Activated CD4-positive, alpha-beta T cell treated with anti-CD3 and anti-CD28 coated beads, Interleukin-2, amount 50 U/mL, for 1 hour (primary cell): ENCODE measurements around the gene HOGA1.
"Not testable (repeated sequence)": the region's sequence is repeated elsewhere in the genome, so short reads cannot be mapped to it uniquely, and the experiment has no call there.

Source experiments
- DNase-seq: peaks from one replicate; pipeline ENCODE4 v3.0.0-alpha.2; 2020

Gene HOGA1

DNA sequence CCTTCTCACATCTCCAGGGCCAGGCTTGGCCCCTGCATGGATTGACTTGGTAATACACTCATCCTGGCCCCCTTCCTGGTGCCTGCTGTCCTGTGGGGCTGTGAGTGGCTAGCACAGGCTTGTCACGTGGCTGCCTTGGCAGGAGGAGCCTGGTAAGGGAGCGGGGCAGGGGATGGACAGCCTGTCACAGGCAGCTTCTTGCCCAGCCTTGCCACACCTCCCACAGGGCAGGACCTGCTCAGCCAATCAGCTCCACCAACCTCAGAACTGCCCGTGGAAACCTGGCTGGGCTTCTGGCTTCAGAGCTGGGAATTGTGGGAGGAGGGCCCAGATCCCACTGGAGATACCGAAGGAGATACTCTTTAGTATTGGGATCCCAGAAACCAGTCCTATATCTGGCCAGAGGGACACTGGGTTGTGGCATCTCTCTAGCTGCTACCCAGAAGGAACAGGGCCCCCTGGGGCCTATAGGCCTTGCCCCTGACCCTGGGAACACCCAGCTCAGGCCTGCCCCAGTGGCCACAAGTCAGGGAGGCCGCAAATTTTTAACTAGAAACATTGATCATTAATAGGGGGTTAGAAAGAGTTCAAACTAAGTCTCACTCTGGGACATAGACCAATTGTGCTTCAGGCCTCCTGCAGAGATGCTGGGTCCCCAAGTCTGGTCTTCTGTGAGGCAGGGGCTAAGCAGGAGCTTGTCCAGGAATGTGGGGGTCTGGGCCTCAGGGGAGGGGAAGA lies at the start of gene HOGA1:
HOGA1 (plus strand) TSS at position 330 of the 738 bp plus-strand sequence; CDS start at position 645, 315 bp downstream.
- DNase-seq = no peak

DNA sequence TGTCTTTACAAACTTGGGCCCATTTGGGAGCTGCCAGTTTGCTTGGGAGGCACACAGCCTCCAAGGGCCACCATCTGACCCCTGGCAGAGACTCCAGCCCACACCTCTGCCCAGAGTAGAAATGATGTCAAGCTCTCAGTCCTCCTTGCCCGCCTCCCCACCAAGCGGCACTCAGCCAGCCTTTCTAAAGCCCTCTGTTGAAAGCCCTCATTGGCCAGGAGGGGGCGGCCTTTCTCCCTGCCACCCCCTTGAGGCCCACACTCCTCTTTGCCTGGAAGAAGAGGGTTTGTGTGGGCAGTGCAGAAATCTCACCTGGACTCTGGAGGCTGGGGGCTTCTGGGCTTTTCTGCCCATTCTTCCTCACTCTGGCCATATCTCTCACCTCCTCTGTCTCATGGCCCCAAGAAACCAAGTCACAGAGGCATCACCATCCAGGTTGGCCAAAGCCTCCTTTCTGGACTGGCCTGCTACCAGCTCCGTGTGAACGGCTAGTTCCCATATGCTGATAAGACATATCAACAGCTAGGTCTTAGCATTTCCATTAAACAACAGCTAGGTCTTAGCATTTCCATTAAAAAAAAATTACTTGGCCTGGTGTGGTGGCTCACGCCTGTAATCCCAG lies 49.3 kb upstream of the HOGA1 start:
- peak; percentile 7 for DNase-seq

GRCh38 chr10:97537186-97537869 lies 46.9 kb upstream of the HOGA1 start:
- no peak for DNase-seq

- DNase-seq = no peak
These were observed 45.8 kb upstream of the HOGA1 start for GRCh38 chr10:97538411-97538810.

DNA sequence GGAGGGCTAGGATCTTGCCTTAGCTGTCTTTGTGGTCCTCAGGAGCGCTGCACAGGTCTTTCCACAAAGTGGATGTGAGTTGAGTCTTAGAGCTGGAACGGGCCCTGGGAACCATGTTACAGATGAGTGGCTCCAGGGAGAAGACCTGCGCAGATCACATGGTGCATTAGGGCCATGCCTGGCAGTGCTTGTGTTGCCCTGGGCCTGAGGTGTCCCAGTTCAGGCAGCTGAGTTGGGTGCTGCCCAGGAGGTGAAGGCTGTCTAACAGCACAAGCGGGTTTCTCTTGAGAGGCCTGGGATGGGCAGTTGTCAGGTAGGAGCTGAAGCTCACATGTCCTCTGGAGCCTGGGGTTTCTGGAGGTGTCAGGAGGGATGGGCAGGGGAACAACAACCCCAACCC lies 45.4 kb upstream of the HOGA1 start:
- DNase-seq = no peak

- no peak for DNase-seq
These were observed 44.5 kb upstream of the HOGA1 start for GRCh38 chr10:97539523-97540200.

GRCh38 chr10:97540669-97541500 lies 43.3 kb upstream of the HOGA1 start:
- no peak for DNase-seq

GRCh38 chr10:97542169-97543024 lies 41.8 kb upstream of the HOGA1 start:
- DNase-seq = no peak

DNA sequence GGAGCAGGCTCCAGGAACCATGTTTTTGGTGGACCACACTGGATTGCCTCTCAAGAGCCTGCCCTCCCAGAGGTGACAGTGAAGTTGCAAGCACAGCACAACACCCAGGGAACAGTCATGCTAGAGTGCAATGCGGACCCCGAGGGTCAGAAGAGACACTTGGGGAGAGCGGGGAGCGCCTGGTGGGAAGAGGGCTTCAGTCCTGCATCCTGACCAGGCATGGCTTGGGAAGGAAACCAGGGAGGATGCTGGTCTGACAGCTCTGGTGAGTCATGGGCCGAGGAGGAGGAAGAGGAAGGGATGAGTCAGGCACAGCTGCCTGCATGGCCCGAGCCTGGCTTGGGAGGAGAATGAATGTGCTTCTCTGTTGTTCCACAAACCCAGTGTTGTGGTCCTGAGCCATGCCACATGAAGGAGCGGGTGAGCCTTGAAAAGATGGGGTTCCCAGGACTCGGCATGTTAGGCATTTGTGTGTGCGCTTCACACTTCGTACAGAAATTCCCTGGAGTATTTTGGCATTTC lies 41.1 kb upstream of the HOGA1 start:
- peak; percentile 2 for DNase-seq

DNA sequence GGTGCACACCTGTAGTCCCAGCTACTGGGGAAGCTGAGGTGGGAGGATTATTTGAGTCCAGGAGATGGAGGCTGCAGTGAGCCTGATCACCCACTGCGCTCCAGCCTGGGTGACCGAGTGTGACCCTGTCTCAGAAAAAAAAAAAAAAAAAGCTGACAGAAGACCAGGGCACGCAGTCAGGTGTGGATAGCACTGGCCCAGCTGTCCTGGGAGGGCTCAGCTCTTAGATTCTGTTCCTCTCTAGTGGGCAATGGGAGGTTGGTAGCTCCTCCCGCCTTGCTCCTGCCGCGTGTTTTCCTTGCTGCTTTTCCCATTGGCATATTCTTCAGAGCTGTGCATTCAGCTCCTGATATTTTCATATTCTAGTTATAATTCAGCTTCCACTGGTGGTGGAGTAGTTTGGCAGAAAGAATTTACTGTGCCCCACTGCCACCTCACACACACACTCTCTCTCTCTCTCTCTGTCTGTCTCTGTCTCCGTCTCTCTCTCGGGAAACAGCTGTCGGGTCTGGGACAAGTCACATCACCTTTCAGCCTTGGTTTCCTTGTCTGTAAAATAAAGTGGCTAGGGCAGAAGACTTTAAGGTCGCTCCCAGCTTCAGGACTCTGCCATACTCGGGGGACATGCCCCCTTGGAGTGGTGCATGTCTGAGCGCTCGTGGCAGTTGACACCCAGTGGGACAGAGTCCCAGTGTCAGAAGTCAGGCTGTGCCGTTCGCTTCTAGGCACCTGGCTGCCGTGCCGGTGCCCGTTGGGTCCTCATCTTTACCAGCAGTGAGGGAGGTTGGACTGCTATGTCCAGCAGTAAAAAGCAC lies 37.5 kb upstream of the HOGA1 start:
- DNase-seq = no peak

DNA sequence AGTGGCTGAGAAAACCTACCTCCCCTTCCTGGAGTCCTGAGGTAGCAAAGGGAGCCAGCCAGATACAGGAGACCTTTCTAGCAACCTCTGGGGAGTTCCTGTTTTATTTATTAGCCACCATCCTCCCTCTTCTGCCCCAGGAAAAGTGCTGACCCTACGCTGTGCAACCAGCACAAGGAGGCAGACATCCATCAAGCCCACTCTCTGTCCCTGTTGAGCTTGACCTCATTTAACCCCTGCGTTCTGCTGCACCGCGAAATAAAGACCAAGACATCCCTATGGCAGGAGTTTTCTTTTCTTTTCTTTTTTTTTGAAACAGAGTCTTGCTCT lies 37.0 kb upstream of the HOGA1 start:
- DNase-seq = no peak

GRCh38 chr10:97547962-97548361 lies 36.2 kb upstream of the HOGA1 start:
- no peak for DNase-seq

GRCh38 chr10:97548828-97549455 lies 35.2 kb upstream of the HOGA1 start:
- DNase-seq = no peak

- no peak for DNase-seq
These were observed 34.4 kb upstream of the HOGA1 start for GRCh38 chr10:97549587-97550322.

- DNase-seq = no peak
These were observed 33.6 kb upstream of the HOGA1 start for GRCh38 chr10:97550336-97551149.

- no peak for DNase-seq
These were observed 32.9 kb upstream of the HOGA1 start for GRCh38 chr10:97551271-97551670.

GRCh38 chr10:97553575-97554031 lies 30.6 kb upstream of the HOGA1 start:
- DNase-seq = peak; percentile 59

- not testable (repeated sequence) for DNase-seq
These were observed 29.9 kb upstream of the HOGA1 start for GRCh38 chr10:97554336-97554735.
